Measurements from ENCODE around the gene PALD1. TPM values are rescaled to one million over a fixed set of nuclear protein-coding genes. Genes with fewer than 3 reads are reported as not detected.
A peak's percentile ranks its signal among the peaks of the same experiment; 100 is the strongest.

The PALD1 gene
- total RNA-seq, 1 donor from 2014 or later, result 4.1 TPM

DNA sequence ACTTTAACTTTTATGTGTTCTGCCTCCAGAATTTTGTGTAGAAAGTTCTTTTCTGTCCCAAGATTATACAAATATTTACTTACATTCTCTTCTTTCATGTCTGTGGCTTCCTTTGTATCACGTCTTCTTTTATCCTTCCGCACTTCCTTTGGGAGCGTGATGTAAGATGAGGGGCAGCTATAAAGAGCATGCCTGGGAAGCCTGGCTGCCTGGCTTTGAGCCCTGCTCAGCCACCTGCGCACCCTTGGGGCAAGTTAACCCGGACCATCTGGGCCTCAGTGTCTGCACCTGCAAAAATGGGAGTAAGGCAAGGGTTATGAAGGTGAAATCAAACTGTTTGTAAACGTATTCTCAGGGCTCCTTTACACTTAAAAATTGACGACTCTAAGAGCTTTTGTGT is 25.2 kb downstream of the PALD1 start:
- Mint-ChIP-seq H3K27me3 (ENCODE audit: low read depth) (no peaks in the 10 kb centered on the region), H3K36me3 (ENCODE audit: low read depth) (no peaks in the 10 kb centered on the region), H3K9me3 (ENCODE audit: low read depth) (no peaks in the 10 kb centered on the region), H3K27ac (ENCODE audit: unreplicated experiment) (no peak overlapping the region), H3K4me1 (ENCODE audit: low read depth) (peaks cover 33% of the 10 kb centered on the region), H3K4me3 (ENCODE audit: unreplicated experiment) (no peak overlapping the region)
- no peak for DNase-seq (ENCODE audit: low spot score)
- TF ChIP-seq, protein P1, sequence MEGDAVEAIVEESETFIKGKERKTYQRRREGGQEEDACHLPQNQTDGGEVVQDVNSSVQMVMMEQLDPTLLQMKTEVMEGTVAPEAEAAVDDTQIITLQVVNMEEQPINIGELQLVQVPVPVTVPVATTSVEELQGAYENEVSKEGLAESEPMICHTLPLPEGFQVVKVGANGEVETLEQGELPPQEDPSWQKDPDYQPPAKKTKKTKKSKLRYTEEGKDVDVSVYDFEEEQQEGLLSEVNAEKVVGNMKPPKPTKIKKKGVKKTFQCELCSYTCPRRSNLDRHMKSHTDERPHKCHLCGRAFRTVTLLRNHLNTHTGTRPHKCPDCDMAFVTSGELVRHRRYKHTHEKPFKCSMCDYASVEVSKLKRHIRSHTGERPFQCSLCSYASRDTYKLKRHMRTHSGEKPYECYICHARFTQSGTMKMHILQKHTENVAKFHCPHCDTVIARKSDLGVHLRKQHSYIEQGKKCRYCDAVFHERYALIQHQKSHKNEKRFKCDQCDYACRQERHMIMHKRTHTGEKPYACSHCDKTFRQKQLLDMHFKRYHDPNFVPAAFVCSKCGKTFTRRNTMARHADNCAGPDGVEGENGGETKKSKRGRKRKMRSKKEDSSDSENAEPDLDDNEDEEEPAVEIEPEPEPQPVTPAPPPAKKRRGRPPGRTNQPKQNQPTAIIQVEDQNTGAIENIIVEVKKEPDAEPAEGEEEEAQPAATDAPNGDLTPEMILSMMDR (IDR thresholded peaks at IDR 0.05), result no peak

DNA sequence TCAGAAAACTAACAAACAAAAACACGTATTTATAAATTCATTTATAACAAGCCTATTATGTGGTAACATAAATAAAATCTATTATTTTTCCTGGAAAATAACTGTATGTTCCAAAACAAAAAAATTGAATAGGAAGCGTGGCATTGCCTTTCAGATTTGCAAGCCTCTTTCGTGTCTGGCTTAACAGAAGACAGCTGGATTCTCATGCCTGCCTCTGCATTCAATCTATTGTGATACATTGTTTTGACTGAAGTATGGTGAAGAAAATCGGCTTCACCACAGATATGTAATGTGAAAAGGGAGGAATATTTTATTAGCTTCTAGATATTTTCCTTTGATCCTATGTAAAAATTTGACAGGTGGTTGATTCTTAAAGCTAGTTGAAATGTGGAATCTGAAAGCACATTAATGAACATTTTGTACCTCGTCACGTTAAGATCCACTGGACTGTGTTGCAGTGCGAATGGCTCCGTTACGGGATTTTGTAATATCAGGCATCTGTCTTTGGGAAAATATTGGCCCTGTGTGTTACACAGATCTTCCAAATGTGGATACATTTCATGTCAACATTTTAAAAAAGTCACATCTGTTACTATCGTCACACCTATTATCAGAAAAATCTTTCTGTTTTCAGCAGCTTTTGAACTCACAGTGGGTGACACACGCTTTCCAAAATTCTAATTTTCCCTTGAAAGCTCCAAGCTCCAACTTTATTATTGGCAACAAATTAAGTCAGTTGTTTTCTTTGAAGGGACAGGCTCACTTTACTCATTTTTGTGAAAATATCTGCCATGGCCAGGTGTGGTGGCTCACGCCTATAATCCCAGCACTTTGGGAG is 26.2 kb downstream of the PALD1 start:
- no peak overlapping the region for H3K27ac Mint-ChIP-seq (ENCODE audit: unreplicated experiment)
- peaks cover 33% of the 10 kb centered on the region for H3K4me1 Mint-ChIP-seq (ENCODE audit: low read depth)

DNA sequence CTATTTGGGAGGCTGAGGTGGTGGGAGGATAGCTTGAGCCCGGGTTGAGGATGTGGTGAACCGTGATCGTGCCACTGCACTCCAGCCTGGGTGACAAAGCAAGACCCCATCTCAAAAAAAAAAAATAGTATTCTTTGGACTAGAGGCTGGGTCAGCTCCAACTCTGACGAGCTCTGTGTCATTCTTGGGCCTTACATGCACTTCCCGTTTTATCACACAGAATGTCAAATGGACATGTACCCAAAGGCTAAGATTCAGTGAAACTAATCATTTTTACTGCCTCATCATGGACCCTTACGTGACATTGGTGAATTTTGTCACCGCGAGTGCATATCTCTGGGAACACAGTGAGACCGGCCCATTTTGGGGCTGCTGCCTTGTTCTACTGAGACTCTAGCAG is 27.3 kb downstream of the PALD1 start:
- H3K9me3 Mint-ChIP-seq (ENCODE audit: low read depth), result no peaks in the 10 kb centered on the region

More for the DNA sequence above, 26.2 kb downstream of the PALD1 start:
- no peak overlapping the region for H3K4me3 Mint-ChIP-seq (ENCODE audit: unreplicated experiment)
- TF ChIP-seq, protein P1 (IDR thresholded peaks at IDR 0.05), result no peak
- DNase-seq (ENCODE audit: low spot score), result no peak
- no peaks in the 10 kb centered on the region for H3K27me3 Mint-ChIP-seq (ENCODE audit: low read depth)
- no peaks in the 10 kb centered on the region for H3K9me3 Mint-ChIP-seq (ENCODE audit: low read depth)
- H3K36me3 Mint-ChIP-seq (ENCODE audit: low read depth), result no peaks in the 10 kb centered on the region

DNA sequence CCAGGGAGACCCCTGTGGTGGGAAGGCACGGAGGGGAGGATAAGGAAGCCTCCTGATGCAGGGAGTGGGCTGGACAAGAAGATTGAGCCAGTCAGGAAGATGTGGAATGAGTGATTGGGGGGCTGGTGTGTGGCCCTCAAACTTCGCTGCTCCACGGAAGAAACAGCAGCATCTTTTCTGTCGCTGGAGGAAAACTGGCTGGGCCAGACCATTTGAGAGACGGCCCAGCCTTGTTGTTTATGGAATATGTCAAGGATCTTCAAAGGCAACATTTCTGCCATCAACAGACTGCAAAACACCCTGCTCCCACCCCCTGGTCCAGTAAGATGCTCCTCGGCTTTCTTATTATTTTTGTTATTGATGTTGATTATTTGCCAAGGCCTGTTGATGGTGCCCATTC is 29.4 kb downstream of the PALD1 start:
- H3K4me1 Mint-ChIP-seq (ENCODE audit: low read depth), result peaks cover 47% of the 10 kb centered on the region

More for the DNA sequence above, 27.3 kb downstream of the PALD1 start:
- TF ChIP-seq, protein P1 (IDR thresholded peaks at IDR 0.05), result no peak
- Mint-ChIP-seq H3K36me3 (ENCODE audit: low read depth) (no peaks in the 10 kb centered on the region), H3K4me3 (ENCODE audit: unreplicated experiment) (no peak overlapping the region), H3K4me1 (ENCODE audit: low read depth) (peaks cover 30% of the 10 kb centered on the region), H3K27me3 (ENCODE audit: low read depth) (no peaks in the 10 kb centered on the region), H3K27ac (ENCODE audit: unreplicated experiment) (no peak overlapping the region)
- DNase-seq (ENCODE audit: low spot score), result no peak

DNA sequence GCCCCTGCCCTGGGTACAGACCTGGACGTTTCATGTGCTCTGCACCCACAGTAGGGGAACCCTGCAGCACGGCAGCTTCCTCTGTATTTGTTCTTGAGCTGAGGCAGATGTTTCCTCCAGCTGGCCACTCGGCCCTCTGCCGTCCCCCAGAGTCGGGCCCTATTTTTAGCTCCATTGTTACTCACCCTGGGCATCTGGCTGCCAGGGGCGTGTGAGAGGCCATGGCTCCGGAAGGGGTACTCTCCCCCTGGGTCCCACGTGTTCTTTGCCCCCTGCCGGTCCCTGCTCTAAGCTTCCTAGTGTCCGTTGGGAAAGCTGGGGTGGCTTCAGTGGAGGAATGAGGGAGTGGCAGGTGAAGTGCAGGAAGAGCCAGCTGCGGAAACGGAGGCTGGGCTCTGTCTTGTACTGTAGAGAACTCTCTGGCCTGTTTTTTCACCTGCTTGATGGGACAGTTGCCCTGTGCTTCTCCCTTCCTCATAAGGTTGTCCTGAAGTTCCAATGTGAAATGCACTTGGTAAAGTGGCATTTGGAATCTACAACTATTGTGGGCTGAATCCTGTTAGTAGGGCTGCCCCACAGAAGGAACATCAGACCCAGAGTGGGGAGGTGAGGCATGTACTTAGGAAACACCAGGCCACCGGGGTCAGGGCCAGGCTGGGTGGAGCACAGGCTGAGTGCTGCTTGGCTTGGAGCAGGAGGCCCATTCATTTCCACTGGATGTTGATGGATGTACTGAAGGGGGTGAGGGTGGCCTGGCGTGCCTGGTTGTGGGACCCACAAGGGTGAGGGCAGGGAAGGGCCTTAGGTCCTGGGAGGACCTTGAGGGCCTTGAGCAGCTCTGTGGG is 30.6 kb downstream of the PALD1 start:
- Mint-ChIP-seq H3K27me3 (ENCODE audit: low read depth) (no peaks in the 10 kb centered on the region), H3K36me3 (ENCODE audit: low read depth) (no peaks in the 10 kb centered on the region), H3K4me3 (ENCODE audit: unreplicated experiment) (no peak overlapping the region), H3K27ac (ENCODE audit: unreplicated experiment) (peak overlapping the region; percentile 61), H3K9me3 (ENCODE audit: low read depth) (no peaks in the 10 kb centered on the region), H3K4me1 (ENCODE audit: low read depth) (peaks cover 45% of the 10 kb centered on the region)
- TF ChIP-seq, protein P1 (IDR thresholded peaks at IDR 0.05), result peak; percentile 40
- no peak for DNase-seq (ENCODE audit: low spot score)

More for the DNA sequence above, 29.4 kb downstream of the PALD1 start:
- Mint-ChIP-seq H3K9me3 (ENCODE audit: low read depth) (no peaks in the 10 kb centered on the region), H3K27ac (ENCODE audit: unreplicated experiment) (no peak overlapping the region), H3K4me3 (ENCODE audit: unreplicated experiment) (no peak overlapping the region), H3K27me3 (ENCODE audit: low read depth) (no peaks in the 10 kb centered on the region), H3K36me3 (ENCODE audit: low read depth) (no peaks in the 10 kb centered on the region)
- TF ChIP-seq, protein P1 (IDR thresholded peaks at IDR 0.05), result no peak
- no peak for DNase-seq (ENCODE audit: low spot score)

Data from chondrocyte (in vitro differentiated cells).